Measurements from ENCODE around the gene MGAT5B.

DNA sequence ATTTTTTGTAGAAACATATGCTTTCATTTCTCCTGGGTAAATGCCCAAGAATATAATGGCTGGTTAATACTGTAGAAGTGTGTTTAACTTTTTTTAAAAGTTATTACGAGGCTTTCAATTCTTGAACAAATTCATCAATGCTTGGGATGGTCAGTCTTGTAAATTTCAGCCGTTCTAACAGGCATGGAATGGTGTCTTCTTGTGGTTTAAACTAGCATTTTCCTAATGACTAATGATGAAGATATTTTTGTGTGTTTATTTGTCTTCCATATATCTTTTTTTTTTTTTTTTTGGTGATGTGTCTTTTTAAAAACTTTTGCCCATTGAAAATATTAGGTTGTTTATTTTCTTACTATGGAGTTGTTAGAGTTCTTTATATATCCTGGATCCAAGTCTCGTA is 67.1 kb downstream of the MGAT5B start:
- no peak for TF ChIP-seq SIN3A (IDR thresholded peaks at IDR 0.05; ENCODE audit: borderline replicate concordance, insufficient read depth, low read length)
- TF ChIP-seq FOXP2 (optimal IDR thresholded peaks at IDR 0.05; ENCODE audit: borderline replicate concordance, extremely low read depth, extremely low read length, insufficient read depth) = no peak
- TF ChIP-seq, protein P1, sequence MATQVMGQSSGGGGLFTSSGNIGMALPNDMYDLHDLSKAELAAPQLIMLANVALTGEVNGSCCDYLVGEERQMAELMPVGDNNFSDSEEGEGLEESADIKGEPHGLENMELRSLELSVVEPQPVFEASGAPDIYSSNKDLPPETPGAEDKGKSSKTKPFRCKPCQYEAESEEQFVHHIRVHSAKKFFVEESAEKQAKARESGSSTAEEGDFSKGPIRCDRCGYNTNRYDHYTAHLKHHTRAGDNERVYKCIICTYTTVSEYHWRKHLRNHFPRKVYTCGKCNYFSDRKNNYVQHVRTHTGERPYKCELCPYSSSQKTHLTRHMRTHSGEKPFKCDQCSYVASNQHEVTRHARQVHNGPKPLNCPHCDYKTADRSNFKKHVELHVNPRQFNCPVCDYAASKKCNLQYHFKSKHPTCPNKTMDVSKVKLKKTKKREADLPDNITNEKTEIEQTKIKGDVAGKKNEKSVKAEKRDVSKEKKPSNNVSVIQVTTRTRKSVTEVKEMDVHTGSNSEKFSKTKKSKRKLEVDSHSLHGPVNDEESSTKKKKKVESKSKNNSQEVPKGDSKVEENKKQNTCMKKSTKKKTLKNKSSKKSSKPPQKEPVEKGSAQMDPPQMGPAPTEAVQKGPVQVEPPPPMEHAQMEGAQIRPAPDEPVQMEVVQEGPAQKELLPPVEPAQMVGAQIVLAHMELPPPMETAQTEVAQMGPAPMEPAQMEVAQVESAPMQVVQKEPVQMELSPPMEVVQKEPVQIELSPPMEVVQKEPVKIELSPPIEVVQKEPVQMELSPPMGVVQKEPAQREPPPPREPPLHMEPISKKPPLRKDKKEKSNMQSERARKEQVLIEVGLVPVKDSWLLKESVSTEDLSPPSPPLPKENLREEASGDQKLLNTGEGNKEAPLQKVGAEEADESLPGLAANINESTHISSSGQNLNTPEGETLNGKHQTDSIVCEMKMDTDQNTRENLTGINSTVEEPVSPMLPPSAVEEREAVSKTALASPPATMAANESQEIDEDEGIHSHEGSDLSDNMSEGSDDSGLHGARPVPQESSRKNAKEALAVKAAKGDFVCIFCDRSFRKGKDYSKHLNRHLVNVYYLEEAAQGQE (IDR thresholded peaks at IDR 0.05; ENCODE audit: insufficient read depth in 1 of 2, low read depth in 2 of 2, low read length in 2 of 2) = no peak
- TF ChIP-seq POLR2AphosphoS5 (IDR thresholded peaks at IDR 0.05; ENCODE audit: low read depth, low read length) = no peak
- TF ChIP-seq TAF1 (IDR thresholded peaks at IDR 0.05; ENCODE audit: borderline replicate concordance, insufficient read depth, low read length) = no peak

All from PFSK-1 (cell line).